GM20000 (cell line): ENCODE results near the gene PPP1R9A.
"Not testable (repeated sequence)": the region's sequence is repeated elsewhere in the genome, so short reads cannot be mapped to it uniquely, and the experiment has no call there.

ENCODE experiments used
- DNase-seq: peaks from one replicate; pipeline ENCODE4 v3.0.0; 2012; ENCODE audit warnings: low spot score
- CTCF ChIP-seq: IDR thresholded peaks from 2 replicates; pipeline ENCODE4 v1.5.1; 2012; ENCODE audit warnings: mild to moderate bottlenecking, control low read depth; ENCODE audit errors: extremely low read depth, missing control alignments

Gene PPP1R9A

GRCh38 chr7:95001258-95001657 is 93.9 kb downstream of the PPP1R9A start:
- no peak for DNase-seq
- no peak for TF ChIP-seq CTCF

- TF ChIP-seq CTCF, result no peak
- no peak for DNase-seq
Measured at GRCh38 chr7:95001815-95002561, 94.6 kb downstream of the PPP1R9A start.

- TF ChIP-seq CTCF, result no peak
- no peak for DNase-seq
Measured at GRCh38 chr7:95002775-95003174, 95.4 kb downstream of the PPP1R9A start.

GRCh38 chr7:95004618-95005247 is 97.3 kb downstream of the PPP1R9A start:
- TF ChIP-seq CTCF, result no peak
- no peak for DNase-seq

GRCh38 chr7:95006010-95006409 is 98.6 kb downstream of the PPP1R9A start:
- no peak for DNase-seq
- no peak for TF ChIP-seq CTCF

GRCh38 chr7:95008773-95009172 is 101.4 kb downstream of the PPP1R9A start:
- DNase-seq, result not testable (repeated sequence)

- DNase-seq, result no peak
- no peak for TF ChIP-seq CTCF
Measured at GRCh38 chr7:95011146-95011928, 103.9 kb downstream of the PPP1R9A start.
